Stomach (tissue), 9 donors: ENCODE measurements around the gene SLC39A13. TPM values are rescaled to one million over a fixed set of nuclear protein-coding genes. Genes with fewer than 3 reads are reported as not detected.

ENCODE experiments used
- DNase-seq, 2 donors: peaks; one replicate each; pipeline versions ENCODE4 v3.0.0 to v3.0.0-alpha.2; 2013 to 2019
- H3K27ac ChIP-seq, 5 donors: fragments of 200-600 bp in 4 of 5; sonication (generic) in 4 of 5; one replicate each; pipeline ENCODE4 v1.5.1; 2013 to 2019; ENCODE audit warnings: mild to moderate bottlenecking in 1 of 5, moderate library complexity in 1 of 5
- H3K27me3 ChIP-seq, 3 donors: fragments of 200-600 bp; sonication (generic); one replicate each; pipeline ENCODE4 v1.5.1; 2017 to 2019; ENCODE audit warnings: mixed run types in 1 of 3
- H3K36me3 ChIP-seq, 4 donors: fragments of 200-600 bp; sonication (generic); 1 replicate in 3 of 4; 2 replicates in 1 of 4; pipeline ENCODE4 v1.5.1; 2016 to 2019
- H3K4me1 ChIP-seq, 4 donors: fragments of 200-600 bp; sonication (generic); one replicate each; pipeline ENCODE4 v1.5.1; 2016 to 2019
- H3K4me3 ChIP-seq, 4 donors: fragments of 200-600 bp; sonication (generic) in 3 of 4; one replicate each; pipeline ENCODE4 v1.5.1; 2016 to 2019; ENCODE audit warnings: mild to moderate bottlenecking in 1 of 4
- H3K9me3 ChIP-seq, 4 donors: fragments of 200-600 bp; sonication (generic); one replicate each; pipeline ENCODE4 v1.5.1; 2016 to 2019
- EP300 ChIP-seq: sonication (generic); formaldehyde crosslinking; IDR thresholded peaks from one replicate; pipeline ENCODE4 v1.6.1; 2017; ENCODE audit warnings: antibody characterized with exemption
- POLR2A ChIP-seq, 4 donors: fragments of 450-650 bp; IDR thresholded peaks; one replicate each; pipeline ENCODE4 v1.6.1; 2016; ENCODE audit warnings: antibody characterized with exemption in 4 of 4, control low read depth in 2 of 4, mild to moderate bottlenecking in 1 of 4, moderate library complexity in 1 of 4
- POLR2AphosphoS5 ChIP-seq, 3 donors: sonication (generic); formaldehyde crosslinking; IDR thresholded peaks; one replicate each; pipeline ENCODE4 v1.6.1; 2016; ENCODE audit warnings: antibody characterized with exemption in 3 of 3
- WGBS, 5 donors: extraction: QIAGEN DNeasy Blood & Tissue Kit in 3 of 5; methylation state at CpG; one replicate each; pipeline versions ENCODE4 v1.1.5 to v1.1.7; 2013 to 2018; 5-methylcytosine and 5-hydroxymethylcytosine counted together
- intact Hi-C: fragments of 100-400 bp; cut with DNase I; formaldehyde crosslinking; loops from one replicate; pipeline ENCODE4 v1.15.1; 2023; ENCODE audit warnings: low total_unique reads
- polyA plus RNA-seq, 3 donors: library from polyadenylated mRNA; stranded (reverse); fragments of 200-250 nt; gene quantifications; one replicate each; pipeline ENCODE4 v1.2.3, GENCODE V29; 2013
- total RNA-seq, 5 donors: library from RNA; depleted of rRNA; stranded (reverse); fragments of >200 nt; gene quantifications; one replicate each; pipeline versions ENCODE4 v1.1.0 to v1.2.3, GENCODE V29; 2014 to 2016
- TF ChIP-seq, protein P1 (sequence below), 7 experiments: fragments of 450-650 bp in 4 of 7; fragments of 200-600 bp in 3 of 7; sonication (generic) in 3 of 7; IDR thresholded peaks; one replicate each; pipeline ENCODE4 v1.5.1; 2016 to 2019; ENCODE audit warnings: antibody characterized with exemption in 7 of 7, control low read depth in 2 of 7, mild to moderate bottlenecking in 1 of 7
- donor health status: healthy with polysubstance abuse.
- donor health status: Bipolar disorder and iron deficiency.
- donor health status: healthy.

SLC39A13 gene
- total and polyA plus RNA-seq, 8 donors, result 7.0 to 158 (median 25.9) TPM

DNA sequence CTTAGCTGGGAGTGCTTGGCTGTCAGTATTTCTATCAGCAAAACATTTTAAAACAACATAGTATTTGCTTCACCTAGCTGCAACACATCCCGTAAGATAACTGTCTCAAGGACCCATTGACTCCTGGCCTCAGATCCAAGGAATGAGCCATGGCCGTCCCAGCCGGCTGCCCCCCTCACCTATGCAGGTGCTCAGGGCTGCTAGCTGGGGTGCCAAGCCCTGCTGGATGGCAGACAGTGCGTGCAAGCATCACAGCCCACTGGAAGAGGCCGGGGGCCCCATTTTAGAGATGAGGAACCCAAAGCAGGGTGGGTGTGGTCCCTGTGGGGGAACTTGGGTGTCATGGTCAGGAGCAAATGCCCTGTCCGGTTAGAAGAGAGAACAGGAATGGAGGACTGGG lies 9.3 kb downstream of the SLC39A13 start:
- H3K27me3 ChIP-seq, result no peaks in the 10 kb centered on the region
- H3K4me1 ChIP-seq, result peaks cover 20 to 46% (median 31%) of the 10 kb centered on the region in 4 donors
- WGBS, 5 donors, result 84 to 94% (median 87%) methylated on average over 6 of the region's 6 CpGs
- no peak overlapping the region for H3K4me3 ChIP-seq
- TF ChIP-seq POLR2A (IDR thresholded peaks at IDR 0.05) (no peak), EP300 (no peak), POLR2AphosphoS5 (IDR thresholded peaks at IDR 0.05) (no peak)
- TF ChIP-seq, protein P1, sequence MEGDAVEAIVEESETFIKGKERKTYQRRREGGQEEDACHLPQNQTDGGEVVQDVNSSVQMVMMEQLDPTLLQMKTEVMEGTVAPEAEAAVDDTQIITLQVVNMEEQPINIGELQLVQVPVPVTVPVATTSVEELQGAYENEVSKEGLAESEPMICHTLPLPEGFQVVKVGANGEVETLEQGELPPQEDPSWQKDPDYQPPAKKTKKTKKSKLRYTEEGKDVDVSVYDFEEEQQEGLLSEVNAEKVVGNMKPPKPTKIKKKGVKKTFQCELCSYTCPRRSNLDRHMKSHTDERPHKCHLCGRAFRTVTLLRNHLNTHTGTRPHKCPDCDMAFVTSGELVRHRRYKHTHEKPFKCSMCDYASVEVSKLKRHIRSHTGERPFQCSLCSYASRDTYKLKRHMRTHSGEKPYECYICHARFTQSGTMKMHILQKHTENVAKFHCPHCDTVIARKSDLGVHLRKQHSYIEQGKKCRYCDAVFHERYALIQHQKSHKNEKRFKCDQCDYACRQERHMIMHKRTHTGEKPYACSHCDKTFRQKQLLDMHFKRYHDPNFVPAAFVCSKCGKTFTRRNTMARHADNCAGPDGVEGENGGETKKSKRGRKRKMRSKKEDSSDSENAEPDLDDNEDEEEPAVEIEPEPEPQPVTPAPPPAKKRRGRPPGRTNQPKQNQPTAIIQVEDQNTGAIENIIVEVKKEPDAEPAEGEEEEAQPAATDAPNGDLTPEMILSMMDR (IDR thresholded peaks at IDR 0.05), result no peak
- peaks cover 66 to 93% (median 90%) of the 10 kb centered on the region in 4 donors for H3K36me3 ChIP-seq
- no peaks in the 10 kb centered on the region for H3K9me3 ChIP-seq
- peak overlapping the region in 2 of 5 donors; percentile 87 to 88 for H3K27ac ChIP-seq
- intact Hi-C loops, result no loop called here
- DNase-seq, result no peak

DNA sequence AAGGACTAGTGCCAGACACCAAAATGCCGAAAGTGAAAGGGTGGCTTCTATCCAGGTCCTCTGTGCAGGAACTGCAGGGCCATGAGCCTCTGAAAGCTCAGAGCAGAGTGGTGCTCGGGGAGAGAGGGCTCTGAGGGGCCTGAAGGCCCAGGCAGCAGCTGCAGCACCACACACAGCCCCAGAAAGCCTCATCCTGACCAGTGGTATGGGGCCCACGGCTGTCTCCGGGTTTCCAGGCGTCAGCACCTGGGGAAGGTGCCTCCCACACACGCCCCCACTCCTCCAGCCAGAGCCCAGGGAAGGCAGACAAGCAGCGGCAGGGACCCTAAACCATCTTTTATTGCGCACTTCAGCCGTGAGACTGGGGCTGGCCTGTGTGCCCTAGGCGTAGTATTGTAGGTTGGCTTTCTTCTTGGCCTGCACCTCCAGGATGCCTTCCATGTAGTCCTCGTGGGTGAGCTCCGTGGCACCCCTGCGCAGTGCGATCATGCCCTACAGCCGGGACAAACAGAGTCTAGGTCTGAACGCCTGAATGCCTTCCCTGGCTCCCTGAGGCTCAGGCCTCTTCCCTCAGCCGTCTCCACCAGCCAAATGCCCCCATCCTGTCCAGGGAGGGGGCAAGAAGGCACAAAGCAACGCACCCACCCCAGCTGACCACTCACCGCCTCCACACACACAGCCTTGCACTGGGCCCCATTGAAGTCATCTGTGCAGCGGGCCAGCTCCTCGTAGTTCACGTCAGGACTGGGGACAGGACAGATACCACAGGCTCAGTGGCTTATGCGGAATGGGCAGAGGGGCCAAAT lies 10.3 kb downstream of the SLC39A13 start:
- 76 to 84% (median 83%) methylated on average over 22 to 23 of the region's 23 CpGs for WGBS, 5 donors
- DNase-seq, result no peak
- peaks cover 69 to 94% (median 90%) of the 10 kb centered on the region in 4 donors for H3K36me3 ChIP-seq
- H3K4me1 ChIP-seq, result peaks cover 20 to 42% (median 28%) of the 10 kb centered on the region in 4 donors
- H3K27ac ChIP-seq, result peak overlapping the region in 3 of 5 donors; percentile 11 to 88 (median 87)
- H3K27me3 ChIP-seq, result no peaks in the 10 kb centered on the region
- no peaks in the 10 kb centered on the region for H3K9me3 ChIP-seq
- TF ChIP-seq, protein P1 (IDR thresholded peaks at IDR 0.05), result no peak
- TF ChIP-seq POLR2A (IDR thresholded peaks at IDR 0.05) (no peak), POLR2AphosphoS5 (IDR thresholded peaks at IDR 0.05) (no peak), EP300 (no peak)
- no peak overlapping the region for H3K4me3 ChIP-seq
- intact Hi-C loops, result no loop called here

DNA sequence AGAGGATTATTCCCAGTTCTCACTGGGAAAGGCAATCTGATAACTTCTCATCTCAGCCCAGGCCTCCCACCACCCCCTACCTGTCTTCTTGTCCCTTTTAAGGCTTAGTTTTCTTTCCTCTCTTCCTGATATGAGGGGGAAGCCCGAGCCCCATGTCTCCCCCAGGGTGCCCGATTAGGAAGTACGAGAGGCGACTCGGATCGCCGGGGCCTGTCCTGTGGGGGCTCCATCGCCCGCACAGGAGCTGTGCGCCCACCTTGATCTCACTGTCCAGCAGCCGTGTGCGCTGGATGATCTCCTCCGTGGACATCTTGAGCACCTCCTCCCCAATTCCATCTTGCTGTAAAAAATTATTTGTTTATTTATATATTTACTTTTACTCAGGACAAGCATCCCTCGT lies 17.2 kb downstream of the SLC39A13 start:
- TF ChIP-seq POLR2A (IDR thresholded peaks at IDR 0.05) (no peak), POLR2AphosphoS5 (IDR thresholded peaks at IDR 0.05) (no peak), EP300 (no peak)
- TF ChIP-seq, protein P1 (IDR thresholded peaks at IDR 0.05), result no peak
- H3K9me3 ChIP-seq, result no peaks in the 10 kb centered on the region
- H3K4me3 ChIP-seq, result peak overlapping the region; percentile 89 to 95 (median 93)
- WGBS, 5 donors, result 0 to 1% (median 0%) methylated on average over 14 of the region's 14 CpGs
- peak overlapping the region; percentile 85 to 96 (median 94) for H3K27ac ChIP-seq
- intact Hi-C loops, result no loop called here
- DNase-seq, result no peak
- H3K27me3 ChIP-seq, result no peaks in the 10 kb centered on the region
- H3K36me3 ChIP-seq, result peaks cover 38 to 45% (median 44%) of the 10 kb centered on the region in 4 donors
- H3K4me1 ChIP-seq, result peaks cover 14 to 30% (median 21%) of the 10 kb centered on the region in 4 donors

DNA sequence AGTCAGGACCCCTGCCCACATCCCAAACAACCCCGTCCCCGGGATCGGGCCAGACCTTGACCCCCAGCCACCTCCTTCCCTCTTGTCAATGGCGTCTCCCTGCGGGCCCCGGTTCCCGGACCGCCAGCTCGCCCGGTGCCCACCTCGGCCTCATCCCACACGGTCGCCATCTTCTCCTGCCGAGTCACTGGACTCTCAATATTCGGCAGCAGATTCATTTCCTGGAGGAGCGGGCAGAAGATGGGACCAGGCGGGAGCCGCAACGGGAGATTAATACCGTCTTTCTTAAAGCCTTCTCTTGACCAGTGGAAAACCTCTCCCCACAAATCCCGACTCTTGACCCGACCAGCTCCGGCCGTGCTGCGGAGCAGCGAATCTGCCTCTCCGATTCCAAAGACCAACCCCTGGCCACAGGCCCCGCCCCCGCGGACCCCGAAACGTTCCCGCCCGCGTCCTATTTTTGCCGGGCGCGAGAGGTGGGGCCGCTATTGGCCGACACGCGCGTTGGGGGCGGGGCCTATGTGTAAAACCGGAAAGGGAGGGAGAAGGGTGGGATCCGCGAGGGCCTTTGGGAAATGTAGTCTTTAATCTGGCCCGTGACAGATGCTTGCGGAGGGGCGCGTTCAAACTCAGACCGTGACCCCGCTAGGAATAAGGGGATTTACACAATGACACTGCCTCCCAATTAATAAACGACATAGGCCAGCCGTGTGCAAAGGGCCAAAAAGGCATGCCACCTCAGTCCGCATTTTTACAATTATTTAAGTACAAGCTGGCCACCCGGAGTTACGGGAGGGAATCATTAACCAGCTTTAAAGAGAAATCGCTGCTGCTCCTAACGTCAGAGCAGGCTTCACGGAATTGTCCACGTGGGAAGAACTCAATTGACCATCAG lies 17.9 kb downstream of the SLC39A13 start, which contains the start of gene PSMC3:
Gene PSMC3 (minus strand): TSS at position 378 of the 895 bp plus-strand sequence. CDS start 160 bp downstream, at position 218.
- Histone ChIP-seq H3K27me3 (no peaks in the 10 kb centered on the region), H3K9me3 (no peaks in the 10 kb centered on the region), H3K27ac (peak within 1 kb of the TSS; percentile 85 to 96 (median 94)), H3K36me3 (peaks cover 33 to 38% (median 37%) of the 10 kb centered on the region in 4 donors), H3K4me3 (peak within 1 kb of the TSS; percentile 89 to 95 (median 93)), H3K4me1 (peaks cover 14 to 30% (median 21%) of the 10 kb centered on the region in 4 donors)
- WGBS, 5 donors, result 0 to 1% (median 0%) methylated on average over 59 to 62 of the region's 62 CpGs
- peak; percentile 99 for DNase-seq
- intact Hi-C loops, result no loop called here
- peak; percentile 62 to 67 (median 64) for TF ChIP-seq POLR2AphosphoS5 (IDR thresholded peaks at IDR 0.05)
- no peak for TF ChIP-seq EP300
- TF ChIP-seq, protein P1 (IDR thresholded peaks at IDR 0.05), result peak in 1 of 7 experiments; percentile 8
- TF ChIP-seq POLR2A (IDR thresholded peaks at IDR 0.05), result no peak
